ENCODE measurements around the gene GIT1. TPM values are rescaled to one million over a fixed set of nuclear protein-coding genes. Genes with fewer than 3 reads are reported as not detected.

The GIT1 gene
- polyA plus RNA-seq, 1 experiment = 32.0 TPM

- no peaks in the 10 kb centered on the region for H3K36me3 ChIP-seq (ENCODE audit: control insufficient read depth, insufficient read depth, low read length)
- no peak for TF ChIP-seq CTCF (IDR thresholded peaks at IDR 0.05; ENCODE audit: insufficient read depth, low read depth, low read length)
- POLR2A ChIA-PET = no interaction called here
- CTCF ChIA-PET = interaction anchor here (0.9 to 4.1 kb wide), 10 partner anchors 9 to 491 kb away, joined by 3 to 32 read pairs (median 3); partner anchors contain the start of genes ANKRD13B and CORO6
- peak overlapping the region; percentile 9; the same call in 1 of the 2 replicates for H3K4me3 ChIP-seq (ENCODE audit: low read depth, low read length)
- H3K27me3 ChIP-seq (ENCODE audit: control insufficient read depth, insufficient read depth, low read length) = no peaks in the 10 kb centered on the region
- DNase-seq (ENCODE audit: low read depth) = no peak
These were observed 24.4 kb upstream of the GIT1 start for GRCh38 chr17:29613856-29614255.

- Histone ChIP-seq H3K4me3 (ENCODE audit: low read depth, low read length) (peak overlapping the region; percentile 9), H3K36me3 (ENCODE audit: control insufficient read depth, insufficient read depth, low read length) (no peaks in the 10 kb centered on the region), H3K27me3 (ENCODE audit: control insufficient read depth, insufficient read depth, low read length) (no peaks in the 10 kb centered on the region)
- ChIA-PET CTCF (interaction anchor here (0.7 to 4.1 kb wide), 12 partner anchors 8 to 491 kb away, joined by 3 to 32 read pairs (median 3); partner anchors contain the start of genes ANKRD13B and CORO6), POLR2A (no interaction called here)
- DNase-seq (ENCODE audit: low read depth) = no peak
- TF ChIP-seq CTCF (IDR thresholded peaks at IDR 0.05; ENCODE audit: insufficient read depth, low read depth, low read length) = peak; percentile 65
These were observed 23.9 kb upstream of the GIT1 start for GRCh38 chr17:29613352-29613837.

- no peak for DNase-seq (ENCODE audit: low read depth)
- no peaks in the 10 kb centered on the region for H3K36me3 ChIP-seq (ENCODE audit: control insufficient read depth, insufficient read depth, low read length)
- no peak for TF ChIP-seq CTCF (IDR thresholded peaks at IDR 0.05; ENCODE audit: insufficient read depth, low read depth, low read length)
- ChIA-PET POLR2A (no interaction called here), CTCF (interaction anchor here (0.7 to 4.1 kb wide), 11 partner anchors 8 to 244 kb away, joined by 3 to 32 read pairs (median 3); partner anchors contain the start of genes ANKRD13B and CORO6)
- no peak overlapping the region for H3K4me3 ChIP-seq (ENCODE audit: low read depth, low read length)
- no peaks in the 10 kb centered on the region for H3K27me3 ChIP-seq (ENCODE audit: control insufficient read depth, insufficient read depth, low read length)
These were observed 23.2 kb upstream of the GIT1 start for GRCh38 chr17:29612404-29613280.

GRCh38 chr17:29612094-29612403, 22.6 kb upstream of the GIT1 start:
- no peak for TF ChIP-seq CTCF (IDR thresholded peaks at IDR 0.05; ENCODE audit: insufficient read depth, low read depth, low read length)
- Histone ChIP-seq H3K4me3 (ENCODE audit: low read depth, low read length) (no peak overlapping the region), H3K36me3 (ENCODE audit: control insufficient read depth, insufficient read depth, low read length) (no peaks in the 10 kb centered on the region), H3K27me3 (ENCODE audit: control insufficient read depth, insufficient read depth, low read length) (no peaks in the 10 kb centered on the region)
- no peak for DNase-seq (ENCODE audit: low read depth)
- CTCF ChIA-PET = interaction anchor here (1.1 to 1.4 kb wide), 2 partner anchors 12 to 20 kb away, joined by 3 to 4 read pairs; no protein-coding TSS in a partner anchor
- POLR2A ChIA-PET = no interaction called here

GRCh38 chr17:29611351-29612093, 22.1 kb upstream of the GIT1 start:
- no peak for TF ChIP-seq CTCF (IDR thresholded peaks at IDR 0.05; ENCODE audit: insufficient read depth, low read depth, low read length)
- Histone ChIP-seq H3K36me3 (ENCODE audit: control insufficient read depth, insufficient read depth, low read length) (no peaks in the 10 kb centered on the region), H3K4me3 (ENCODE audit: low read depth, low read length) (no peak overlapping the region), H3K27me3 (ENCODE audit: control insufficient read depth, insufficient read depth, low read length) (no peaks in the 10 kb centered on the region)
- DNase-seq (ENCODE audit: low read depth) = no peak
- ChIA-PET POLR2A (no interaction called here), CTCF (interaction anchor here (1.1 to 1.4 kb wide), 2 partner anchors 12 to 20 kb away, joined by 3 to 4 read pairs; no protein-coding TSS in a partner anchor)
